Ascending aorta (tissue), 2 donors: ENCODE results near the gene MLLT10. TPM values are rescaled to one million over a fixed set of nuclear protein-coding genes. Genes with fewer than 3 reads are reported as not detected.

Experiments used
- DNase-seq, 2 donors: peaks; one replicate each; pipeline ENCODE4 v3.0.0-alpha.2; 2019; ENCODE audit warnings: low spot score in 2 of 2
- H3K27ac ChIP-seq, 2 donors: fragments of 200-600 bp; sonication (generic); one replicate each; pipeline ENCODE4 v1.5.1; 2016 to 2017; ENCODE audit warnings: mild to moderate bottlenecking in 1 of 2
- H3K27me3 ChIP-seq: fragments of 200-600 bp; sonication (generic); one replicate; pipeline ENCODE4 v1.5.1; 2017
- H3K36me3 ChIP-seq, 2 donors: fragments of 200-600 bp; sonication (generic); one replicate each; pipeline ENCODE4 v1.5.1; 2016
- H3K4me1 ChIP-seq, 2 donors: fragments of 200-600 bp; sonication (generic); one replicate each; pipeline ENCODE4 v1.5.1; 2016 to 2017; ENCODE audit warnings: mild to moderate bottlenecking in 1 of 2
- H3K4me3 ChIP-seq, 2 donors: fragments of 200-600 bp; sonication (generic); one replicate each; pipeline ENCODE4 v1.5.1; 2016 to 2017; ENCODE audit warnings: mild to moderate bottlenecking in 1 of 2
- H3K9me3 ChIP-seq, 2 donors: fragments of 200-600 bp; sonication (generic); one replicate each; pipeline ENCODE4 v1.5.1; 2016
- intact Hi-C: fragments of 100-400 bp; cut with DNase I; formaldehyde crosslinking; loops from one replicate; pipeline ENCODE4 v1.15.1; 2023
- total RNA-seq: library from RNA; depleted of rRNA; stranded (reverse); fragments of >200 nt; gene quantifications from one replicate; pipeline ENCODE4 v1.1.0, GENCODE V29; 2016
- TF ChIP-seq, protein P1 (sequence below), 3 experiments: fragments of 200-600 bp in 2 of 3; fragments of 450-650 bp in 1 of 3; sonication (generic) in 2 of 3; IDR thresholded peaks; one replicate each; pipeline ENCODE4 v1.5.1; 2016 to 2019; ENCODE audit warnings: antibody characterized with exemption in 3 of 3, mild to moderate bottlenecking in 1 of 3, moderate library complexity in 1 of 3

The MLLT10 gene
- total RNA-seq, 1 donor from 2014 or later = 16.3 TPM

DNA sequence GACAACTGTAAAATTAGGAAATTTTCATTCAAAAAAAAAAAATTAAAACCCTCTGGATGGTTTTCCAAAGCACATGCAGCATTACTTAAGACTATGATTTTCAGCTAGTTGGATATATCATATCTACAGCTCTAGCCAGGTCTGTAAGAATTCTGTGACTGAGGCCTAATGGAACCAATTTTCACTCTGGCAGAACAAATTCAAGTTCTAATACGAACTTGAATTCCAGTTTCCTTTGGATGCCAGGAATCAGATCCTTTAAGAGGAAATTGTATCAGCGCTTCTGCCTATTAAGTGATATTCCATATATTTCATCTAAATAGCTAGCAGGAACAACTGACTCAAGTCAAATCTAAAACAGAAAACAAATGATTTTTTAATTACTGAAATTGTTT lies 43.3 kb upstream of the MLLT10 start:
- Histone ChIP-seq H3K4me1 (peaks cover 0 to 3% of the 10 kb centered on the region in 2 donors), H3K36me3 (no peaks in the 10 kb centered on the region), H3K27me3 (no peaks in the 10 kb centered on the region), H3K4me3 (no peak overlapping the region), H3K27ac (no peak overlapping the region), H3K9me3 (no peaks in the 10 kb centered on the region)
- intact Hi-C loops = loop anchor here (10.0 kb wide), 1 partner anchor 764 kb away; no protein-coding TSS in a partner anchor
- TF ChIP-seq, protein P1, sequence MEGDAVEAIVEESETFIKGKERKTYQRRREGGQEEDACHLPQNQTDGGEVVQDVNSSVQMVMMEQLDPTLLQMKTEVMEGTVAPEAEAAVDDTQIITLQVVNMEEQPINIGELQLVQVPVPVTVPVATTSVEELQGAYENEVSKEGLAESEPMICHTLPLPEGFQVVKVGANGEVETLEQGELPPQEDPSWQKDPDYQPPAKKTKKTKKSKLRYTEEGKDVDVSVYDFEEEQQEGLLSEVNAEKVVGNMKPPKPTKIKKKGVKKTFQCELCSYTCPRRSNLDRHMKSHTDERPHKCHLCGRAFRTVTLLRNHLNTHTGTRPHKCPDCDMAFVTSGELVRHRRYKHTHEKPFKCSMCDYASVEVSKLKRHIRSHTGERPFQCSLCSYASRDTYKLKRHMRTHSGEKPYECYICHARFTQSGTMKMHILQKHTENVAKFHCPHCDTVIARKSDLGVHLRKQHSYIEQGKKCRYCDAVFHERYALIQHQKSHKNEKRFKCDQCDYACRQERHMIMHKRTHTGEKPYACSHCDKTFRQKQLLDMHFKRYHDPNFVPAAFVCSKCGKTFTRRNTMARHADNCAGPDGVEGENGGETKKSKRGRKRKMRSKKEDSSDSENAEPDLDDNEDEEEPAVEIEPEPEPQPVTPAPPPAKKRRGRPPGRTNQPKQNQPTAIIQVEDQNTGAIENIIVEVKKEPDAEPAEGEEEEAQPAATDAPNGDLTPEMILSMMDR (IDR thresholded peaks at IDR 0.05) = no peak
- DNase-seq = no peak

DNA sequence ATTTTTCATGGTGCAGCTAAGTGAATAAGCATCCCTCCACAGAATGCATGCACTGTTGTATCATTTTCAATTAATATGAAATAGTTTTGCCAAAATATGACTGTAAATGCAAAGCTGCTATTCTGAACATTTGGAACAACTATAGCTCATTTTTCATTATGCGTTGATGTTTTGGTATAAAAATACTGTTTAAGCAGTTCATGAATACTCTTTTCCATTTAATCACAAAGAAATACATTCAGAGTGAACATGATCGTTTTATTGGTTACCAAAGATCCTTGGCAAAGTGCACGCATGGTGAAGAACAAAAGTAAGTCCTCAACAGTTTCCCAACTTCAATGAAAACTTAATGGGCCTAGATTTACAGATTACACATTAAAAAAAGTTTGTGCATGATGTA lies 41.6 kb upstream of the MLLT10 start:
- no peak for DNase-seq
- H3K27me3 ChIP-seq = no peaks in the 10 kb centered on the region
- H3K27ac ChIP-seq = no peak overlapping the region
- TF ChIP-seq, protein P1 (IDR thresholded peaks at IDR 0.05) = no peak
- no peak overlapping the region for H3K4me3 ChIP-seq
- intact Hi-C loops = loop anchor here (10.0 kb wide), 1 partner anchor 762 kb away; no protein-coding TSS in a partner anchor
- peaks cover 3% of the 10 kb centered on the region in 2 donors for H3K4me1 ChIP-seq
- H3K9me3 ChIP-seq = no peaks in the 10 kb centered on the region
- no peaks in the 10 kb centered on the region for H3K36me3 ChIP-seq

DNA sequence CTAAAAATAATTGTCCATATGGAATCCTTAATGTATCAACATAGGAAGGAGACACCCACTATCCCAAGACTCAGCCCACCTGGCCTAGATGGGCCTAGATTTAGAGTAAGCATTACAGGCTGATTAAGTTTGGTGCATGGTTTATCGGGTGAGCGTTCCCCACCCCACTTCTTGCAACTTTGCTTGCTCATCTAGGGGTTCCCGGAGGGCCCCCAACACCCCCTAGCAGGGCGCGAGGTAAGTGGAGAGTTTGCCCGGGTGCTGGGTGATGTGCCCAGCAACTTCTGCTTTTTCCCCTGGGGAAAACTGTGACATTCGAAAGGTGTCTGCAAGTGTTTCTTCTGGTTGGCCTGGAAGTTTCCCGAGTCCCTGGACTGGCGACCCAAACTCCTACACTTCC lies 40.2 kb upstream of the MLLT10 start:
- Histone ChIP-seq H3K4me1 (peaks cover 3% of the 10 kb centered on the region in 2 donors), H3K27me3 (no peaks in the 10 kb centered on the region), H3K27ac (peak overlapping the region in 1 of 2 donors; percentile 46), H3K9me3 (no peaks in the 10 kb centered on the region), H3K36me3 (no peaks in the 10 kb centered on the region), H3K4me3 (peak overlapping the region; percentile 68 to 95)
- TF ChIP-seq, protein P1 (IDR thresholded peaks at IDR 0.05) = no peak
- intact Hi-C loops = loop anchor here (2.0 to 10.0 kb wide), 3 partner anchors 215 to 761 kb away; partner anchors contain the start of gene DNAJC1
- no peak for DNase-seq

DNA sequence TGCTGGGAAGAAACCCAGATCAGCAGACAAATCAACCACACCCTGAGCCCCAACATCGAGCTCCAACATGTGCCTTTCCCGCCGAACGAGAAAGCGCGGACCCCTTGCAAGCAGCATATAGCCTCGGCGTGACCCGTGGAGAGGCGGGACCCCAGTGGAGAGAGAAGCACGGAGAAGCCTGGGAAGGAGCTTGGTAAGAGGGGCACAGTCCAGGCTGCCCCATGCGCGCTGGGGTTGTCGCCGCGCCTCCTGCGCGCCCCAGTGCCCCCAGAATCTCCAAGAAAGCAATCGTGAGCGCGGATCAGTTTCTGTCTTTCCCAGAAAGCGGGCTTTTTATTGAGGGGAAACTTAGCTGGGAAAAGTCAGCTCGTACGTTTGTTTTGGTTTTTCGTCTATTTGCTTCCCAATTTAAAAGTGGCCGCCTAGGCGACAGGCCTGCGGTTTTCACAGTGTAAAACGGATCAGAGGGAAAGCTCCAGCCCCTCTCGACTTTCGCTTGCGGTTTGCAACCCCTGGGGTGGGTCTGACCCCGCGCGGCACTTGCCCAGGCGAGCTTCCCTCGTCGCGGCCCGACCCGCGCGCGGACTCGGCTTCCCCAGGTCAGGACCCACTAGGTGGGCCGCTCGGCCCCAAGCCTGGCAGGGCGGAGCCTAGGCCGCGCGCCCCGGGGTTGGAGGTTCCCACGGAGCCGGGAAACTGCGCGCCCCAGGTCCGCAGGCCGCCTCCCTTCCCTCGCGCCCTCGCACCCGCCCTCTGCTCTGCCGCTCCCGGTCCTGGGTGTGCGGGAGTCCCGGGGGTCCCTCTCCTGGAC lies 39.6 kb upstream of the MLLT10 start:
- Histone ChIP-seq H3K27me3 (no peaks in the 10 kb centered on the region), H3K27ac (peak overlapping the region; percentile 15 to 46), H3K4me3 (peak overlapping the region; percentile 68 to 95), H3K4me1 (peaks cover 3% of the 10 kb centered on the region in 2 donors), H3K9me3 (no peaks in the 10 kb centered on the region), H3K36me3 (no peaks in the 10 kb centered on the region)
- TF ChIP-seq, protein P1 (IDR thresholded peaks at IDR 0.05) = peak in 1 of 3 experiments; percentile 9
- intact Hi-C loops = loop anchor here (2.0 to 10.0 kb wide), 8 partner anchors 202 to 1568 kb away; partner anchors contain the start of genes COMMD3 and DNAJC1
- DNase-seq = no peak

DNA sequence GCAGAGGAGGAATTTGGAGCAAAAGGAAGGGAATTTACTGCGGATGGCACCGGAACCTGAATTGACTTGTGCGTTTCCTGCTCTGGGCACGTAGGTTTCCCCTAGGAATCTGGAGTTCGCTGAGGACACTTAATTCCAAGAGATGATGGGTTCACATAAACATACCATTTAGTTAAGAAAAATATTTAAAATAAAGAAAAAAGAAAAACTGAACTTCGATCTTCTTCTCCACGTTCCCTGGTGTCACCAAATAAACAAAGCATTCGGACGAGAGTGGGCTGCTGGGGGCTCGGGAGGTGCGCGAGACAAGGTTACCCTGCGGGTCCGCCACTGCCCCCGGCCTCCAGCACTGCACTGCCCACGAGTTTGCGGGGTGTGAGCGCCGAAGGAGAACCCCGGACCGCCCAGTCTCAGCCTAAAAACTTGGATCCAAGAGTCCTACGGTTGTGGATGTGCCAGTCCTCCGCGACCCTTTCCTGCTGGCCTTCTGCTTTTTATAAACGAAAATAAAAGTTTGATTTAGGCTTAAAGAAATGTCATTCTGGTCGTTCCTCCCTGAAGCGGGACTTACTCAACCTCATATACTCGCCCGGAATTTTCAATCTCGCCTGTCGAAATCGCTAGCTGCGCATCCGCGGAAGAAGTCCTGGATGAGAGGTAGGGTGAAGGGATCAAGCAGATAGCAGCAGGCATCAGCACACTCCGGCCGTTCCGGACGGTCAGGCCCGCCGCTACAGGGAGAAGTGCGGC lies 38.9 kb upstream of the MLLT10 start:
- Histone ChIP-seq H3K27ac (peak overlapping the region; percentile 15 to 46), H3K4me3 (peak overlapping the region; percentile 68 to 95), H3K36me3 (no peaks in the 10 kb centered on the region), H3K9me3 (no peaks in the 10 kb centered on the region), H3K27me3 (no peaks in the 10 kb centered on the region), H3K4me1 (peaks cover 3% of the 10 kb centered on the region in 2 donors)
- no peak for DNase-seq
- intact Hi-C loops = loop anchor here (2.0 to 10.0 kb wide), 8 partner anchors 203 to 1567 kb away; partner anchors contain the start of genes COMMD3 and DNAJC1
- TF ChIP-seq, protein P1 (IDR thresholded peaks at IDR 0.05) = no peak
